Measurements from ENCODE around the gene GPC1. TPM values are rescaled to one million over a fixed set of nuclear protein-coding genes. Genes with fewer than 3 reads are reported as not detected.

GPC1 gene
- total and polyA plus RNA-seq, 8 donors: 6.3 to 117 (median 23.2) TPM

DNA sequence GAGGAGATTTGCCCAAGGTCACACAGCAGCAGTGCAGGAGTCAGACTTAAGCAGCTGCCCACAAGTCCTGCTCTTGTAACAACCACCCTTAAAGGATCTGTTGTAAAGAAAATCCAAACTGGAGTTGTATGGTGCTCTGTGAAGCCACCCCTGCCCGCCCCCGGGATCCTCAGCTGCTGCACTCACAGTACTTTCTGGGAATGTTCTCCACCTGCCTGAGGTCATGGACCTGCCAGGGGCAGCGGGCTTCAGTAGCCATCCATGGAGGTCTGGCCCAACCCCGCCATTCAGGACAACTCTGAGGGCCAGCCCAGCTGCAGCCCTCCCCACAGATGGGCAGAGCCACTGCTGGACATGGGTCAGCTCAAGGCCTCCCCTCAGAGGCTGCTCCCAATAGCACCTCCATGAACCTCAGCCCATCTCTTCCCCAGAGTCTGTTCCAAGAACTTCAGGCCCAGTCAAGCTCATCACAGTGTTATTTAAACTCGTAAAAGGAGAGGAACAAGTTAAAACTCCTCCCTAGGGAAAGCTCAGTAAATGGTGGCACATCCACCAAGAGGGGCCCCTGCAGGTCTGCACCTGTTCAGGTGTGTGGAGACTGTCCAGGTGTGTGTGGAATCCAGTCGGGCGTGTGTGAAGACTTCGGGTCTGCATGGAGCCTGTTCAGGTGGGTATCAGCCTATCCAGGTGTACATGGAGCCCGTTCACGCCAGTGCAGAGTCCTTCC lies 39.4 kb upstream of the GPC1 start:
- TF ChIP-seq, protein P1, sequence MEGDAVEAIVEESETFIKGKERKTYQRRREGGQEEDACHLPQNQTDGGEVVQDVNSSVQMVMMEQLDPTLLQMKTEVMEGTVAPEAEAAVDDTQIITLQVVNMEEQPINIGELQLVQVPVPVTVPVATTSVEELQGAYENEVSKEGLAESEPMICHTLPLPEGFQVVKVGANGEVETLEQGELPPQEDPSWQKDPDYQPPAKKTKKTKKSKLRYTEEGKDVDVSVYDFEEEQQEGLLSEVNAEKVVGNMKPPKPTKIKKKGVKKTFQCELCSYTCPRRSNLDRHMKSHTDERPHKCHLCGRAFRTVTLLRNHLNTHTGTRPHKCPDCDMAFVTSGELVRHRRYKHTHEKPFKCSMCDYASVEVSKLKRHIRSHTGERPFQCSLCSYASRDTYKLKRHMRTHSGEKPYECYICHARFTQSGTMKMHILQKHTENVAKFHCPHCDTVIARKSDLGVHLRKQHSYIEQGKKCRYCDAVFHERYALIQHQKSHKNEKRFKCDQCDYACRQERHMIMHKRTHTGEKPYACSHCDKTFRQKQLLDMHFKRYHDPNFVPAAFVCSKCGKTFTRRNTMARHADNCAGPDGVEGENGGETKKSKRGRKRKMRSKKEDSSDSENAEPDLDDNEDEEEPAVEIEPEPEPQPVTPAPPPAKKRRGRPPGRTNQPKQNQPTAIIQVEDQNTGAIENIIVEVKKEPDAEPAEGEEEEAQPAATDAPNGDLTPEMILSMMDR (IDR thresholded peaks at IDR 0.05): no peak
- TF ChIP-seq EP300 (IDR thresholded peaks at IDR 0.05) (no peak), POLR2AphosphoS5 (IDR thresholded peaks at IDR 0.05) (no peak), POLR2A (IDR thresholded peaks at IDR 0.05) (no peak)
- Histone ChIP-seq H3K36me3 (no peaks in the 10 kb centered on the region), H3K4me3 (no peak overlapping the region), H3K4me1 (no peaks in the 10 kb centered on the region), H3K27me3 (peaks cover 0 to 11% (median 4%) of the 10 kb centered on the region in 3 donors), H3K27ac (no peak overlapping the region), H3K9me3 (no peaks in the 10 kb centered on the region)
- 81 to 90% (median 87%) methylated on average over 10 of the region's 10 CpGs for WGBS, 5 donors
- intact Hi-C loops (cut with DNase I; ENCODE audit: low total_unique reads): no loop called here
- DNase-seq: no peak

DNA sequence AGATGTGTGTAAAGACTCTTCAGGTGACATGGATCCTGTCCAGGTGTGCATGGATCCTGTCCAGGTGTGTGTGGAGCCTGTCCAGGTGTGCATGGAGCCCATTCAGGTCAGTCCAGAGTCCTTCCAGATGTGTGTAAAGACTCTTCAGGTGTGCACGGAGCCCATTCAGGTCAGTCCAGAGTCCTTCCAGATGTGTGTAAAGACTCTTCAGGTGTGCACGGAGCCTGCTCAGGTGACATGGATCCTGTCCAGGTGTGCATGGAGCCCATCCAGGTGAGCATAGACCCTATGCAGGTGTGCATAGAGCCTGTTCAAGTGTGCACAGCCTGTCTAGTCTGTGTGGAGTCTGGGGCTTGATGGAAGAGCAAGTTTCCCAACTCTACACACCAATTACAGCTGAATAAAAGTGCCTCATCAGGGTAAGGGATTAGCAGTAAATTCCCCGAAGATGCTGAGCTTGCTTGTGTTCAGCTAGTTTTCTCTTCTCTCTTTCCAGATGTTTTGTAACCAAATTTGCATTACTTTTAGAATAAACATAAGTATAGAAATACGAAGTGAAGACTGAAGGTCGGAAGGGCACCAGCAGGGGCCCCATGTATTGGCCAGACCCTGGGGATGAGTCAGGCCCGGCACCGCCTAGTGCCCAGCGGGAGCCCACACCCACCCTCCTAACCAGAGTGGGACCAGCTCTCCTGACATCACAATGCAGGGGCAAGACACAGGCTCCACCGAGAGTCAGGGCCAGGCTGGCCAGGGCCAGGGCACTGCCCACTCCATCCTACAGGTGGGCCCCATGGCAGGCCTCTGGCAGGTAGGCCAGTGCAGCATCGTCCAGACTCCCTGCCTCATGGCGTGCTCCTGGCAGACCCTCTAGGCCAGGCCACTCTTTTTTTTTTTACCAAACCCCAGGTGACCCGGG lies 38.6 kb upstream of the GPC1 start:
- Histone ChIP-seq H3K9me3 (no peaks in the 10 kb centered on the region), H3K27ac (no peak overlapping the region), H3K4me3 (no peak overlapping the region), H3K36me3 (no peaks in the 10 kb centered on the region), H3K4me1 (no peaks in the 10 kb centered on the region), H3K27me3 (peaks cover 0 to 16% (median 4%) of the 10 kb centered on the region in 3 donors)
- no peak for TF ChIP-seq POLR2A (IDR thresholded peaks at IDR 0.05)
- no peak for TF ChIP-seq EP300 (IDR thresholded peaks at IDR 0.05)
- TF ChIP-seq, protein P1 (IDR thresholded peaks at IDR 0.05): no peak
- no peak for TF ChIP-seq POLR2AphosphoS5 (IDR thresholded peaks at IDR 0.05)
- intact Hi-C loops (cut with DNase I; ENCODE audit: low total_unique reads): no loop called here
- 77 to 85% (median 80%) methylated on average over 11 to 12 of the region's 12 CpGs for WGBS, 5 donors
- no peak for DNase-seq

DNA sequence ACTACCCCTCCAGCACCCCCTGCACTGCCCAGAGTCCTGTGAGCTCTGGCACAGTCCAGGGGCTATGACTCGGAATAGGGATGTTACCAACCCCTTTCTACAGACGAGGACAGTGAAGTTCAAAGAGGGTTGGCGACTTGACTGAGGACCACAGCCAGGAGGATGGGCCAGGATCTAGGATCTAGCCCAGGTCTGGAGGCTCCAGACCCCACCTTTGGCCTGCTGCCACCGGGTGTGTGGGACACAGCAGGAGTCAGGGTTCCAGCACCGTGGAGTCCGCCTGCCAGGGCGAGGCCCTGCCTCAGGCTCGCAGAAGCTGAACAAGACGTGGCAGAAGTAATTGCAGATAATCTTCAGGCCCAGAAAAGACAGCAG lies 37.9 kb upstream of the GPC1 start:
- H3K27me3 ChIP-seq: peaks cover 0 to 16% (median 4%) of the 10 kb centered on the region in 3 donors
- H3K9me3 ChIP-seq: no peaks in the 10 kb centered on the region
- no peaks in the 10 kb centered on the region for H3K36me3 ChIP-seq
- intact Hi-C loops (cut with DNase I; ENCODE audit: low total_unique reads): no loop called here
- H3K27ac ChIP-seq: peak overlapping the region in 1 of 5 donors; percentile 27
- no peak for DNase-seq
- no peaks in the 10 kb centered on the region for H3K4me1 ChIP-seq
- TF ChIP-seq EP300 (IDR thresholded peaks at IDR 0.05) (no peak), POLR2AphosphoS5 (IDR thresholded peaks at IDR 0.05) (no peak), POLR2A (IDR thresholded peaks at IDR 0.05) (no peak)
- TF ChIP-seq, protein P1 (IDR thresholded peaks at IDR 0.05): no peak
- 68 to 79% (median 75%) methylated on average over 8 to 9 of the region's 9 CpGs for WGBS, 5 donors
- H3K4me3 ChIP-seq: no peak overlapping the region

DNA sequence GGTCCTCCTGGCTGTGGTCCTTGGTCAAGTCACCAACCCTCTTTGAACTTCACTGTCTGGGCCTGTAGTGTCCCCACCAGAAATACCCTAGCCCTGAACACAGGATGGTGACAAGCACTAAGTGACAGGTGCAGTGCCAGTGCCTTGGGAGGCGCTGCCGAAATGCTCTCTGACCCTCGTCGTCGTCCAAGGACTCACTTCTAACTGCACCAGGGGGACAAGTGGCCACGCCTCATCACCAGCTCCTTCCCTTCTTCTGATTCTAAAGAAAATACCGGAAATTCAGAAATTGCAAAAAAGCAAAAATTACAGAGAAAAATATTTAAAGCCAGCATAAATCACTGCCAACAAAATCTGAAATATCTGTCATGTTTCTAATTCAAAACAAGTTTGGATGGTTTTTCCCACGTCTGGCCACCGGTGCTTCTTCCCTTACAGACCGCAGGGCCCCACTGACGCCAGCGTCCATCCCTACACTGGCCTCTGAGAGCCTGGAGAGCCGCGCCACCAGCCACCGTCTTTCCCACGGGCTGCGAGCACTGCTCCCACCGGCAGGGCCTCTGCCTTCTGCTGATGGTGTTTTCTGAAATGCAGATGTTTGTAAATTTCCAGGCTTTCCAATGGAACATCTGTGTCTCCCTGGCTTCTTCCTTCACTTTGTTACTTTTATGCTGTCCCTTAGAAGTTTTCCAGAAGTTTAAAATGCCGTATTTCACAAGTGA lies 37.4 kb upstream of the GPC1 start:
- TF ChIP-seq, protein P1 (IDR thresholded peaks at IDR 0.05): no peak
- no peaks in the 10 kb centered on the region for H3K36me3 ChIP-seq
- peaks cover 0 to 16% (median 4%) of the 10 kb centered on the region in 3 donors for H3K27me3 ChIP-seq
- peak; percentile 19 to 61 for DNase-seq
- no peak overlapping the region for H3K4me3 ChIP-seq
- intact Hi-C loops (cut with DNase I; ENCODE audit: low total_unique reads): no loop called here
- no peaks in the 10 kb centered on the region for H3K9me3 ChIP-seq
- no peaks in the 10 kb centered on the region for H3K4me1 ChIP-seq
- H3K27ac ChIP-seq: peak overlapping the region in 2 of 5 donors; percentile 20 to 27
- 65 to 81% (median 71%) methylated on average over 19 of the region's 19 CpGs for WGBS, 5 donors
